ENCODE measurements around the gene GREB1L.
"Not testable (repeated sequence)": the region's sequence is repeated elsewhere in the genome, so short reads cannot be mapped to it uniquely, and the experiment has no call there.

Gene GREB1L

GRCh38 chr18:21362831-21363230 lies 120.8 kb downstream of the GREB1L start:
- H3K4me3 ChIP-seq (ENCODE audit: low read depth, low read length) = no peak overlapping the region
- no peak for TF ChIP-seq CTCF (IDR thresholded peaks at IDR 0.05; ENCODE audit: low read depth, low read length)

- no peak for TF ChIP-seq CTCF (IDR thresholded peaks at IDR 0.05; ENCODE audit: low read depth, low read length)
- H3K4me3 ChIP-seq (ENCODE audit: low read depth, low read length) = no peak overlapping the region
These were observed 121.3 kb downstream of the GREB1L start for GRCh38 chr18:21363348-21363747.

GRCh38 chr18:21364471-21364870 lies 122.4 kb downstream of the GREB1L start:
- no peak overlapping the region for H3K4me3 ChIP-seq (ENCODE audit: low read depth, low read length)

GRCh38 chr18:21366896-21367295 lies 124.9 kb downstream of the GREB1L start:
- H3K4me3 ChIP-seq (ENCODE audit: low read depth, low read length) = no peak overlapping the region
- TF ChIP-seq CTCF (IDR thresholded peaks at IDR 0.05; ENCODE audit: low read depth, low read length) = no peak

More at GRCh38 chr18:21364471-21364870, 122.4 kb downstream of the GREB1L start:
- no peak for TF ChIP-seq CTCF (IDR thresholded peaks at IDR 0.05; ENCODE audit: low read depth, low read length)

GRCh38 chr18:21369146-21369545 lies 127.1 kb downstream of the GREB1L start:
- no peak for TF ChIP-seq CTCF (IDR thresholded peaks at IDR 0.05; ENCODE audit: low read depth, low read length)
- no peak overlapping the region for H3K4me3 ChIP-seq (ENCODE audit: low read depth, low read length)

GRCh38 chr18:21369597-21369996 lies 127.6 kb downstream of the GREB1L start:
- not testable (repeated sequence) for H3K4me3 ChIP-seq (ENCODE audit: low read depth, low read length)

GRCh38 chr18:21383031-21383430 lies 141.0 kb downstream of the GREB1L start:
- no peak overlapping the region for H3K4me3 ChIP-seq (ENCODE audit: low read depth, low read length)
- TF ChIP-seq CTCF (IDR thresholded peaks at IDR 0.05; ENCODE audit: low read depth, low read length) = no peak

GRCh38 chr18:21386523-21387240 lies 144.7 kb downstream of the GREB1L start:
- no peak overlapping the region for H3K4me3 ChIP-seq (ENCODE audit: low read depth, low read length)
- no peak for TF ChIP-seq CTCF (IDR thresholded peaks at IDR 0.05; ENCODE audit: low read depth, low read length)
